ENCODE results near the gene SND1. TPM values are rescaled to one million over a fixed set of nuclear protein-coding genes. Genes with fewer than 3 reads are reported as not detected.

Gene SND1
- total RNA-seq, 1 experiment from 2014 or later: 274 TPM

DNA sequence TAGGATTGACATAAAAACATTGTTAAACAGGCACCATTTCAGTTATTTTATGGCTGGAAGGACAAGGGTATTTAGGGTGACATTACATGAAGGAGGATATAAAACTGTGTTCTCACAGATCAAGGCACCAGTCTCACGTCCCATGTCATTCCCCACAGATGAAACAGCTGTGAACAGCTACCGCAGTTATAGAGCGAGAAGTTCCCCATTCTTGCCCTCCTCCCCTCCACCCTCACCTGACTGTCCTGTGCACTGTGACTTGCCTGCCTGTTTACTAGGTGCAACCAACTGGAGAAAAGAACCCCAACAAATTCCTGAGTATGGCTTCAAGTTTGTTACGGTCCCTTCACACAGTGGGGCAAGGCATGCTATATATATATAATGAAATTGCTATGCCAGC lies 141.6 kb downstream of the SND1 start:
- Histone ChIP-seq H3K9me3 (no peaks in the 10 kb centered on the region), H3K36me3 (ENCODE audit: control insufficient read depth, insufficient read depth, low read length) (no peaks in the 10 kb centered on the region), H3K4me3 (ENCODE audit: low read depth, low read length) (no peak overlapping the region), H3K27me3 (replicated peaks; ENCODE audit: control insufficient read depth, insufficient read depth, low read length) (no peaks in the 10 kb centered on the region), H3K4me1 (no peaks in the 10 kb centered on the region)
- TF ChIP-seq, protein P1, sequence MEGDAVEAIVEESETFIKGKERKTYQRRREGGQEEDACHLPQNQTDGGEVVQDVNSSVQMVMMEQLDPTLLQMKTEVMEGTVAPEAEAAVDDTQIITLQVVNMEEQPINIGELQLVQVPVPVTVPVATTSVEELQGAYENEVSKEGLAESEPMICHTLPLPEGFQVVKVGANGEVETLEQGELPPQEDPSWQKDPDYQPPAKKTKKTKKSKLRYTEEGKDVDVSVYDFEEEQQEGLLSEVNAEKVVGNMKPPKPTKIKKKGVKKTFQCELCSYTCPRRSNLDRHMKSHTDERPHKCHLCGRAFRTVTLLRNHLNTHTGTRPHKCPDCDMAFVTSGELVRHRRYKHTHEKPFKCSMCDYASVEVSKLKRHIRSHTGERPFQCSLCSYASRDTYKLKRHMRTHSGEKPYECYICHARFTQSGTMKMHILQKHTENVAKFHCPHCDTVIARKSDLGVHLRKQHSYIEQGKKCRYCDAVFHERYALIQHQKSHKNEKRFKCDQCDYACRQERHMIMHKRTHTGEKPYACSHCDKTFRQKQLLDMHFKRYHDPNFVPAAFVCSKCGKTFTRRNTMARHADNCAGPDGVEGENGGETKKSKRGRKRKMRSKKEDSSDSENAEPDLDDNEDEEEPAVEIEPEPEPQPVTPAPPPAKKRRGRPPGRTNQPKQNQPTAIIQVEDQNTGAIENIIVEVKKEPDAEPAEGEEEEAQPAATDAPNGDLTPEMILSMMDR (IDR thresholded peaks at IDR 0.05; ENCODE audit: insufficient read depth in 1 of 2, low read depth in 1 of 2, low read length in 1 of 2, severe bottlenecking in 1 of 2, unreplicated experiment in 1 of 2): no peak
- ChIA-PET POLR2A (no interaction called here), CTCF (no interaction called here)
- no TSS peak for BruUV-seq (replicated peaks)
- Mint-ChIP-seq H3K4me3 (ENCODE audit: unreplicated experiment) (no peak overlapping the region), H3K9me3 (ENCODE audit: unreplicated experiment) (no peaks in the 10 kb centered on the region), H3K36me3 (ENCODE audit: insufficient read depth, unreplicated experiment) (peaks cover 47% of the 10 kb centered on the region), H3K4me1 (ENCODE audit: low read depth, unreplicated experiment) (no peaks in the 10 kb centered on the region), H3K27me3 (ENCODE audit: insufficient read depth, unreplicated experiment) (no peaks in the 10 kb centered on the region), H3K27ac (ENCODE audit: unreplicated experiment) (no peak overlapping the region)
- DNase-seq: no peak
- intact Hi-C loops (cut with micrococcal nuclease; ENCODE audit: unreplicated experiment): no loop called here

DNA sequence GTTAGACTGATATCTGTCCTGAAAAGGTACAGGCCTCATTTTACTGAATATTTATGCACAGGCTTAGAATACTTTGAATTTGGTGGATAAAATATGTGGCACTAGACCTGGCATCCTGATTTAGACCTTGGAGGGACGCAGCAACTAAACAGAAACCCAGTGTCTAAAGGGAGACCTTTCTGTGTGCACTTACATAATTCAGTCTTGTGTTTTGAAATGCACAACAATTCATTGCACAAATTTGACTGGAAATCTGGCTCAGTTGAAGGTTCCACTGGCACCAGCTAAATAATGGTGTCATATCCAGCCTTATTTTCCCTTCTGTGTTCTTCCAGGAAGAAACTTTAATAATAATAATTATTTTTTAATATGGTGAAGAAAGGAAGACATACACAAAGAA lies 142.1 kb downstream of the SND1 start:
- DNase-seq: no peak
- Mint-ChIP-seq H3K27ac (ENCODE audit: unreplicated experiment) (no peak overlapping the region), H3K36me3 (ENCODE audit: insufficient read depth, unreplicated experiment) (peaks cover 47% of the 10 kb centered on the region), H3K4me1 (ENCODE audit: low read depth, unreplicated experiment) (no peaks in the 10 kb centered on the region), H3K4me3 (ENCODE audit: unreplicated experiment) (no peak overlapping the region), H3K27me3 (ENCODE audit: insufficient read depth, unreplicated experiment) (no peaks in the 10 kb centered on the region), H3K9me3 (ENCODE audit: unreplicated experiment) (no peaks in the 10 kb centered on the region)
- ChIA-PET CTCF (interaction anchor here (0.5 kb wide), 1 partner anchor 294 kb away, joined by 3 read pairs; no protein-coding TSS in a partner anchor), POLR2A (no interaction called here)
- H3K36me3 ChIP-seq (ENCODE audit: control insufficient read depth, insufficient read depth, low read length): no peaks in the 10 kb centered on the region
- intact Hi-C loops (cut with micrococcal nuclease; ENCODE audit: unreplicated experiment): no loop called here
- TF ChIP-seq, protein P1 (IDR thresholded peaks at IDR 0.05; ENCODE audit: insufficient read depth in 1 of 2, low read depth in 1 of 2, low read length in 1 of 2, severe bottlenecking in 1 of 2, unreplicated experiment in 1 of 2): no peak
- no peaks in the 10 kb centered on the region for H3K9me3 ChIP-seq
- BruUV-seq (replicated peaks): no TSS peak
- no peaks in the 10 kb centered on the region for H3K27me3 ChIP-seq (replicated peaks; ENCODE audit: control insufficient read depth, insufficient read depth, low read length)
- H3K4me1 ChIP-seq: no peaks in the 10 kb centered on the region
- H3K4me3 ChIP-seq (ENCODE audit: low read depth, low read length): no peak overlapping the region

DNA sequence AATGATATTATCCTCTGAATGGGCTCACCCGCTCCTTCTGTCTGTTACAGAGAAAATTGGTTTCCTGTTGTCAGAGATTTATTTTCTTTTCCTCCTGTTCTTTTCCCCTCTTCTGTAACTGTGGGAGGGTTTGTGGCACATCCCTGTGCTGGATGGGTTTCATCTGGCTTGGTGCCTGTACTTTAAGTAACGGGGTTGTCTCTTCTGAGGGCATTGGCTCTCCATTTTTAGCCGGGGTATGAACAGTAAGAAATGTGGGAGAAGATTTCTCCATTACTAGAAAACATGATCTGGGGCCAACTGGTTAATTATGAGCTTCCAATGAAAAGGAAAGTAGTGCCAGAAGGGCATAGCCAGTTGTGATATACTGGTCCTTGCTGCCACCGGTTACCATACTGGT lies 142.6 kb downstream of the SND1 start:
- peaks cover 47% of the 10 kb centered on the region for H3K36me3 Mint-ChIP-seq (ENCODE audit: insufficient read depth, unreplicated experiment)
- no peaks in the 10 kb centered on the region for H3K27me3 ChIP-seq (replicated peaks; ENCODE audit: control insufficient read depth, insufficient read depth, low read length)
- ChIA-PET POLR2A (no interaction called here), CTCF (interaction anchor here (0.5 kb wide), 1 partner anchor 294 kb away, joined by 3 read pairs; no protein-coding TSS in a partner anchor)
- H3K4me3 ChIP-seq (ENCODE audit: low read depth, low read length): no peak overlapping the region
- H3K27me3 Mint-ChIP-seq (ENCODE audit: insufficient read depth, unreplicated experiment): no peaks in the 10 kb centered on the region
- intact Hi-C loops (cut with micrococcal nuclease; ENCODE audit: unreplicated experiment): no loop called here
- H3K9me3 Mint-ChIP-seq (ENCODE audit: unreplicated experiment): no peaks in the 10 kb centered on the region
- H3K4me3 Mint-ChIP-seq (ENCODE audit: unreplicated experiment): no peak overlapping the region
- no peaks in the 10 kb centered on the region for H3K4me1 Mint-ChIP-seq (ENCODE audit: low read depth, unreplicated experiment)
- no peaks in the 10 kb centered on the region for H3K9me3 ChIP-seq
- H3K36me3 ChIP-seq (ENCODE audit: control insufficient read depth, insufficient read depth, low read length): no peaks in the 10 kb centered on the region
- TF ChIP-seq, protein P1 (IDR thresholded peaks at IDR 0.05; ENCODE audit: insufficient read depth in 1 of 2, low read depth in 1 of 2, low read length in 1 of 2, severe bottlenecking in 1 of 2, unreplicated experiment in 1 of 2): no peak
- no peak overlapping the region for H3K27ac Mint-ChIP-seq (ENCODE audit: unreplicated experiment)
- H3K4me1 ChIP-seq: no peaks in the 10 kb centered on the region
- BruUV-seq (replicated peaks): no TSS peak
- no peak for DNase-seq
